Measurements from ENCODE around the gene ACOT8.

Gene ACOT8

DNA sequence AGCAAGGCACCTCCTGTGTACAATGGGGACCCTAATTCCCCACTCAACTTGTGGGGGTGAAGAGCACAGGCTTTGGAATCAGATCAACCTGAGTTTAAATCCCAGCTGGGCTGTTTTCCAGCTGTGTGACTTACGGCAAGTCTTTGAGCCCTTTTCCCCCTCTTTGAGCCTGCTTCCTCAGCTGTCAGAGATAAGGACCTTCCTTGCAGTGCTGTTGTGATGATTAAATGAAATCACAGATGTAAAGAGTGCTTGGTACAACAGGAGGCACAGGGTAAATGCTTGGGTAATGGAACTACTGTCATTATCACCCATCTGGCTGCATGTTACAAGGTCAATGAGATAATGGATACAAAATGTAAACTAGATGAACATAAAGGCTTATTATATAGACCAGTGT, 20.4 kb downstream of the ACOT8 start:
- H3K4me3 ChIP-seq (ENCODE audit: low read length): no peak overlapping the region
- H3K27me3 ChIP-seq (ENCODE audit: control insufficient read depth, low read length): peaks cover 18% of the 10 kb centered on the region
- no peaks in the 10 kb centered on the region for H3K9me3 ChIP-seq (ENCODE audit: control insufficient read depth, insufficient read depth, low read length)
- 0 out of 2 replicates have a peak, but pooled peaks cover 2% of the 10 kb centered on the region for H3F3A ChIP-seq (ENCODE audit: control insufficient read depth, insufficient read depth)
- H4K20me1 ChIP-seq (ENCODE audit: control insufficient read depth, insufficient read depth, low read depth, low read length): no peaks in the 10 kb centered on the region
- peaks cover 16% of the 10 kb centered on the region for H3K4me1 ChIP-seq (ENCODE audit: control insufficient read depth, low read length)
- TF ChIP-seq EZH2phosphoT487 (IDR thresholded peaks at IDR 0.05; ENCODE audit: borderline replicate concordance, low read length): no peak
- TF ChIP-seq, protein P1, sequence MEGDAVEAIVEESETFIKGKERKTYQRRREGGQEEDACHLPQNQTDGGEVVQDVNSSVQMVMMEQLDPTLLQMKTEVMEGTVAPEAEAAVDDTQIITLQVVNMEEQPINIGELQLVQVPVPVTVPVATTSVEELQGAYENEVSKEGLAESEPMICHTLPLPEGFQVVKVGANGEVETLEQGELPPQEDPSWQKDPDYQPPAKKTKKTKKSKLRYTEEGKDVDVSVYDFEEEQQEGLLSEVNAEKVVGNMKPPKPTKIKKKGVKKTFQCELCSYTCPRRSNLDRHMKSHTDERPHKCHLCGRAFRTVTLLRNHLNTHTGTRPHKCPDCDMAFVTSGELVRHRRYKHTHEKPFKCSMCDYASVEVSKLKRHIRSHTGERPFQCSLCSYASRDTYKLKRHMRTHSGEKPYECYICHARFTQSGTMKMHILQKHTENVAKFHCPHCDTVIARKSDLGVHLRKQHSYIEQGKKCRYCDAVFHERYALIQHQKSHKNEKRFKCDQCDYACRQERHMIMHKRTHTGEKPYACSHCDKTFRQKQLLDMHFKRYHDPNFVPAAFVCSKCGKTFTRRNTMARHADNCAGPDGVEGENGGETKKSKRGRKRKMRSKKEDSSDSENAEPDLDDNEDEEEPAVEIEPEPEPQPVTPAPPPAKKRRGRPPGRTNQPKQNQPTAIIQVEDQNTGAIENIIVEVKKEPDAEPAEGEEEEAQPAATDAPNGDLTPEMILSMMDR (IDR thresholded peaks at IDR 0.05; ENCODE audit: low read depth, low read length, poor library complexity, severe bottlenecking): no peak
- no peak overlapping the region for H3K4me2 ChIP-seq (ENCODE audit: low read length)
- H3K9me2 ChIP-seq (replicated peaks; ENCODE audit: control insufficient read depth, low read length): no peaks in the 10 kb centered on the region
- H3K27ac ChIP-seq (ENCODE audit: low read depth, low read length): no peak overlapping the region
- H3K79me2 ChIP-seq (ENCODE audit: control insufficient read depth, low read length): no peaks in the 10 kb centered on the region
- H3K36me3 ChIP-seq (ENCODE audit: control insufficient read depth, low read length): no peaks in the 10 kb centered on the region

DNA sequence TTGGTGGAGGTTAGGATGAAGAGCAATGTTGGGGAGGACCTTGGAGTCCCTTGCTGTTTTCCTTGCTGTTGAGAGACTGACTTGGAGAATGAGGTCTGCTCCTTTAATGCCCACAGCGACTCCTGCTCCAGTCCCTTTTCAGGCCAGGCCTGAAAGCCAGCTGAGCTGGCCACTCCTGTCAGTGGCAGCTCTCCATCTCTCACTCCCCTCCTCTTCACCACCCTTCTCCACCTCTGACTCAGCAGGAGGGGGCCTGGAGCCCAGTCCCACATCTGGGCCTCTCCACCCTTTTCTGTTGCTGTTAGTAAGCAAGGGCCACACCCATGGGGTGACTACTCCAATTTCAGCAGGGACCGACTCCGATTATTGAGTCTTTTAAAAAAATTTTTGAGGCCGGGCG, 21.4 kb downstream of the ACOT8 start:
- H3K27ac ChIP-seq (ENCODE audit: low read depth, low read length): no peak overlapping the region
- H3F3A ChIP-seq (ENCODE audit: control insufficient read depth, insufficient read depth): 0 out of 2 replicates have a peak, but pooled peaks cover 2% of the 10 kb centered on the region
- no peak for TF ChIP-seq EZH2phosphoT487 (IDR thresholded peaks at IDR 0.05; ENCODE audit: borderline replicate concordance, low read length)
- TF ChIP-seq, protein P1 (IDR thresholded peaks at IDR 0.05; ENCODE audit: low read depth, low read length, poor library complexity, severe bottlenecking): no peak
- H3K27me3 ChIP-seq (ENCODE audit: control insufficient read depth, low read length): peaks cover 20% of the 10 kb centered on the region
- H3K9me3 ChIP-seq (ENCODE audit: control insufficient read depth, insufficient read depth, low read length): no peaks in the 10 kb centered on the region
- H3K4me3 ChIP-seq (ENCODE audit: low read length): no peak overlapping the region
- H3K79me2 ChIP-seq (ENCODE audit: control insufficient read depth, low read length): no peaks in the 10 kb centered on the region
- H3K9me2 ChIP-seq (replicated peaks; ENCODE audit: control insufficient read depth, low read length): no peaks in the 10 kb centered on the region
- no peak overlapping the region for H3K4me2 ChIP-seq (ENCODE audit: low read length)
- H3K36me3 ChIP-seq (ENCODE audit: control insufficient read depth, low read length): no peaks in the 10 kb centered on the region
- H4K20me1 ChIP-seq (ENCODE audit: control insufficient read depth, insufficient read depth, low read depth, low read length): no peaks in the 10 kb centered on the region
- H3K4me1 ChIP-seq (ENCODE audit: control insufficient read depth, low read length): peaks cover 11% of the 10 kb centered on the region

DNA sequence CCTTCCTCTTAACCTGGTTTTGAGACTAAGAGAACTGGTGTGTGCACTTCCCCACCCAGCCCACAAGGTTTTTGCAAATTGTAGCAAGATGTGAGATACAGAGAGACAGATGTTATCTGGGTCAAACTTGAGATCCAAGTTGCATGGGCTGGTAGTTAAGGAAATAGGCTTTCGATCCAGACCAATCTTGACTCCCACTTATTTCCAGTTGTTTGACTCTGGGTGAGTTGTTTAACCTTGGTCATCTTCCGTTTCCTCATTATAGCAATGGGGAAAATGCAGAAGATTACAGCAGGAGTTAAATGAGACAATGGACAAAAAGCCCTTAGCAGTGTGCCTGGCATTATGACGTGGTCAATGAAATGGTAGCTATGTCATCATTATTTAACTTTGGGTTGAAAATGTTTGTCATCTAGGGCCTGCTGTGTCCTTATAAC, 21.8 kb downstream of the ACOT8 start:
- Histone ChIP-seq H3K9me3 (ENCODE audit: control insufficient read depth, insufficient read depth, low read length) (no peaks in the 10 kb centered on the region), H3K79me2 (ENCODE audit: control insufficient read depth, low read length) (no peaks in the 10 kb centered on the region), H3K9me2 (replicated peaks; ENCODE audit: control insufficient read depth, low read length) (no peaks in the 10 kb centered on the region), H3K4me3 (ENCODE audit: low read length) (no peak overlapping the region), H4K20me1 (ENCODE audit: control insufficient read depth, insufficient read depth, low read depth, low read length) (no peaks in the 10 kb centered on the region), H3K4me1 (ENCODE audit: control insufficient read depth, low read length) (peaks cover 11% of the 10 kb centered on the region), H3K27ac (ENCODE audit: low read depth, low read length) (no peak overlapping the region), H3K4me2 (ENCODE audit: low read length) (no peak overlapping the region), H3K36me3 (ENCODE audit: control insufficient read depth, low read length) (no peaks in the 10 kb centered on the region), H3K27me3 (ENCODE audit: control insufficient read depth, low read length) (peaks cover 23% of the 10 kb centered on the region), H3F3A (ENCODE audit: control insufficient read depth, insufficient read depth) (0 out of 2 replicates have a peak, but pooled peaks cover 2% of the 10 kb centered on the region)
- TF ChIP-seq, protein P1 (IDR thresholded peaks at IDR 0.05; ENCODE audit: low read depth, low read length, poor library complexity, severe bottlenecking): no peak
- TF ChIP-seq EZH2phosphoT487 (IDR thresholded peaks at IDR 0.05; ENCODE audit: borderline replicate concordance, low read length): no peak

All from DOHH2 (cell line).